Globus pallidus (tissue), 1 donor: ENCODE data around the gene SLC33A1.

ENCODE experiments used
- DNase-seq: peaks from one replicate; pipeline ENCODE4 v3.0.0-alpha.2; 2015; ENCODE audit warnings: low spot score

The SLC33A1 gene

DNA sequence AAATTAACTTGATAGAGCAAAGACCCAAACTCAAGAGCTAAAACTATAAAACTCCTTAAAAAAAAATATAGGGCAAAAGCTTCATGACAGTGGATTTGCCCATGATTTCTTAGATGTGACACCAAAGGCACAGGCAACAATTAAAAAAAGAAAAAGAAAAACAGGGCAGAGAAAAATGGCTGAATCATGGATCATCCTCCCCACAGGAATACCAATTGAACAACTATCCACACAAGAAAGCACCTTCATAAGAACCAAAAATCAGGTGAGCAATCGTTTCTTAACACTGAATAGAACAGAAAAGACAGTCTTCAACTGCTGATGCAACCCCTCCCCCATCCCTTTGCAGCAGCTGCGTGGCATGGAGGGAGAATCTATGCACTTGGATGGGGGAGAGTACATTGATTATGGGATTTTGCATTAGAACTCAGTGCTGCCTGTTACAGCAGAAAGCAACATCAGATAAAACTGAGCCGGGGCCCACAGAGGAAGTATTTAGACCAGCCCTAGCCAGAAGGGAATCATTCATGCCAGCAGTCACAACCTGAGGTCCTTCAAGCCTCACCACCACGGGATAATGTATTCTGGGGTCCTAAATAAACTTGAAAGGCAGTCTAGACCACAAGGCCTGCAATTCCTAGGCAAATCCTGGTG lies 63.8 kb downstream of the SLC33A1 start:
- no peak for DNase-seq

DNA sequence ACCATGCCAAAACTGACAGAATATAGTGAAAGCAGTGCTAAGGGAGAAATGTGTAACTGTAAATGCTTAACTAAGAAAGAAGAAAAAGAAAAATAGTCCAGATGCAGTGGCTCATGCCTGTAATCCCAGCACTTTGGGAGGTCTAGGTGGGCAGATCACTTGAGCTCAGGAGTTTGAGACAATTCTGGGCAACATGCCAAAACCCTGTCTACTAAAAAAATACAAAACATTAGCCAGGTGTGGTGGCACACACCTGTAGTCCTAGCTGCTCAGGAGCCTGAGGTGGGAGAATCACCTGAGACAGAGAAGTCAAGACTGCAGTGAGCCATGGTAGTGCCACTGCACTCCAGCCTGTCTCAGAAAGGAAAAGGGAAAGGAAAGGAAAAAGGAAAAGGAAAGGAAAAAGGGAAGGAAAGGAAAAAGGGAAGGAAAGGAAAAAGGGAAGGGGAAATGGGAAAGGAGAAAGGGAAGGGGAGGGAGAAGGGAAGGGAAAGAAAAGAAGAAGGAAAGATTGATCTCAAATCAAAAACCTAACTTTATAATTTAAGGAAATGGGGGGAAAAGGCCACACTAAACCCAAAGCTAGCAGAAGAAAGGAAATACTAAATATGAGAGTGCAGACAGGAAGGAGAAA lies 68.4 kb downstream of the SLC33A1 start:
- no peak for DNase-seq

DNA sequence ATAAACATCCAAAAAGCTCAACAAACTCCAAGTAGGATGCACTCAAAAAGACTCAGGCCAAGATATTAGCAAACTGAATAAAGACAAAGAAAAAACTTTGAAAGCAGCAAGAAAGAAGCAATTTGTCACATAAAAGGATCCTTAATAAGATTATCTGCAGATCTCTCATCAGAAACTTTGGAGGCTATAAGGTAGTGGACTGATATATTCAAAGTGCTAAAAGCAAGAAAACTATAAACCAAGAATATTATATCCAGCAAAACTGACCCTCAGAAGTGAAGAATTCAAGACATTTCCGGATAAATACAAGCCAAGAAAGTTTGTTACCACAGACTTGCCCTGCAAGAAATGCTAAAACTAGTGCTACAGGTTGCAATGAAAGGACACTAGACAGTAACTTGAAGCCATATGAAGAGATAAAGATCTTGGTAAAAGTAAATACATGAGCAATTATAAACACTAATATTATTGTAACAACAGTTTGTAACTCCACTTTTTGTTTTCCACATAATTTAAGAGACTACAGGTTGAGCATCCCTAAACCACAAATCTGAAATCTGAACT lies 71.8 kb downstream of the SLC33A1 start:
- no peak for DNase-seq

DNA sequence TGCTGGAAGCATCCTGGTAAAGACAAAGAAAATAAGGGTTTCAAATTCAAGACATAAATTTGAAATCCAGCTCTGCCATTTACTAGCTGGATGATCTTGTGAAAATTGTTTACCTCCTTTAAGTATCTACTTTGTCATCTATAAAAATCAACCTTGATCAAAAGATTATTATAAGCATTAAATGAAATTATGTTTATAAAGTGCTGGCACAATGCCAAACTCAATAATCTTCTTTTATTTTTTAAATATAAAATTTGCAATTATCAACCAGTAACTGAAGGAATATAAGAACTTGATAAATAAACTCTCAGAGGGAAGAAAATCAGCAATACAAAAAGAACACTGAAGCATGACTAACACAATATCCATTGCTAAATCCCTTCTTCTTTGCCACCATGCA lies 73.9 kb downstream of the SLC33A1 start:
- DNase-seq: no peak

DNA sequence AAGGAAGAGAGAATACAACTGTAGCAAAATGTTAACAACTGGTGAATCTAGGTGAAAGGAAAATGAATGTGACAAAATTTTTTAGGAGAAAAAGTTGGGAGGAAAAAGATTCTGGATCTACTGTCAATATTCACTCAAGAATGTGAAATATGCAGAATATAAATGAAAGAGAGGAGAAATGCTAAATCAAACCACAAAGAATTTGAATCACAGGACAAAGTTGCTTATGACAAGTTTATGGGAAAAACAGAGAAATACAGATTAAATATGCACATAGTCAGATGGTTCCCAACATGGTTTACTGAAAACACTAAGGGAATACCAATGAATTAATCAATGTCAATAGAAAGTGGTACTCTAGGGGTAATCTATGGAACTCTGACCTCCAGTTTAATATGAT lies 75.8 kb downstream of the SLC33A1 start:
- no peak for DNase-seq

DNA sequence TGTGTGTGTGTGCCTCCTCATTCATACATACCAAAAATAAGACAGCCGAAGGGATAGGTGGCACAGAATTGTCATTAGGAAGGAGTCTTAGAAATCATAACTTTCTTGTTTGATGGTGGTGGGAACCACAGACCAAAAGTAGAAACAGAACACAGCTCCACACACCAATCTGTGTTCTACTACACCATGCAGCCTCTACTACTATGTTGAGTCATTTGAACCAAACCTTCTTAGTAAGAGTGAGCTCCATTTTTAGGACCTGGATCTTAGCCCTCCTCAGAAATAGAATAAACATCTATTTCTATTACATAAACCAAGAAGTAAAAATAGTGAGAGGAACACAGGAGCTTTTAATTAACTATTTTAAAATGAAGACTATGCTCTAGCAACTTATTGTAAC lies 81.4 kb downstream of the SLC33A1 start:
- no peak for DNase-seq

DNA sequence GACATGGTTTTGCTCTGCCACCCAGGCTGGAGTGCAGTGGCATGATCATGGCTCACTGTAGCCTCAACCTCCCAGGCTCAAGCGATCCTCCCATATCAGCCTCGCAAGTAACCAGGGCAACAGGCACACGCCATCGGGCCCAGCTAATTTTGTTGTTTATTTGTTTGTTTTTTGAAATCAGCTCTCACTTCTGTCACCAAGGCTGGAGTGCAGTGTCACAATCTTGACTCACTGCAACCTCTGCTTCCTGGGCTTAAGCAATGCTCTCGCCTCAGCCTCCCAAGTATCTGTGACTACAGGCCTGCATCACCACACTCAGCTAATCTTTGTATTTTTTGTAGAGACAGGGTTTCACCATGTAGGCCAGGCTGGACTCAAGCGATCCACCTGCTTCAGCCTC lies 83.1 kb downstream of the SLC33A1 start:
- no peak for DNase-seq
